ENCODE measurements around the gene ZNRF1. TPM values are rescaled to one million over a fixed set of nuclear protein-coding genes. Genes with fewer than 3 reads are reported as not detected.

ZNRF1 gene
- total RNA-seq, 3 donors from 2014 or later: 29.9 to 42.7 (median 39.3) TPM

DNA sequence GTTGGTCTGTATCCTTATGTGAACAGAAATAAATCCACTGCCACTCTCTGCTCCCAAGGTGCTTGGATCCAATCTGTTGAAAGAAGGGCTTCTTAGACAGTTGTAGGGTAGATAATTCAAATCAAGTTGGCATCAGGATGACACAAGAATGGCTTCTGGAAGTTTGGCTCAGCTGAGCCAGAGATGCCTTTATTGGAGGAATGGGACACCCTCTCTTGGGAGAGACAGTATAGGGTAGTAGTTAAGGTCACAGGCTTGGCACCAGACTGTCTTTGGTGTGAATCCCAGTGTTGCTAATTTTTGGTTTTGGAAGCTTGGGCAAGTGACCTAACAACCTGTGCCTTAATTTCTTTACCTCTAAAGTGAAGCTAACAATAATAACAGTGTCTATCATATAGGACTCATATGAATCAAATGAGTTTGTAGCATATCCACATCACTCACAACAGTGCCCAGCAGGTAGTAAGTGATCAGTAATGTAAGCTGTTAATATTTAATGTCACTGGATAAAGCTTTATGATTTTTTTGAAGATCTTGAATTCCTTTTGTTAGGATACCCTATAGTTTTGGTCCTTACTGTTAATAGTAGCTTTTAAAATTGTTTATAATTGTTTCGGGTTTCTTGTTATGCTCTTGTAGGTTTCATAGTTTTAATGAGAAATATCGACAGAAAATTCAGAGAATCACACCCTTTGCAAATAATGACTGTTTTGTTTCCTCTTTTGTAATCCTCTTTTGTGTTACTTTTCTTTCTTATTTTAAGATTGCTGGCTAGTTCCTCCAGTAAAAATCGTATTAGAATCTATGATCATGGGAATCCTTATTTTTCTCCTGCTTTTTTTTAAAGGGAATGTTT is 19.1 kb downstream of the ZNRF1 start:
- ATAC-seq (no peak), DNase-seq (no peak)
- H3K9me3 ChIP-seq: peaks cover 12% of the 10 kb centered on the region
- TF ChIP-seq, protein P1, sequence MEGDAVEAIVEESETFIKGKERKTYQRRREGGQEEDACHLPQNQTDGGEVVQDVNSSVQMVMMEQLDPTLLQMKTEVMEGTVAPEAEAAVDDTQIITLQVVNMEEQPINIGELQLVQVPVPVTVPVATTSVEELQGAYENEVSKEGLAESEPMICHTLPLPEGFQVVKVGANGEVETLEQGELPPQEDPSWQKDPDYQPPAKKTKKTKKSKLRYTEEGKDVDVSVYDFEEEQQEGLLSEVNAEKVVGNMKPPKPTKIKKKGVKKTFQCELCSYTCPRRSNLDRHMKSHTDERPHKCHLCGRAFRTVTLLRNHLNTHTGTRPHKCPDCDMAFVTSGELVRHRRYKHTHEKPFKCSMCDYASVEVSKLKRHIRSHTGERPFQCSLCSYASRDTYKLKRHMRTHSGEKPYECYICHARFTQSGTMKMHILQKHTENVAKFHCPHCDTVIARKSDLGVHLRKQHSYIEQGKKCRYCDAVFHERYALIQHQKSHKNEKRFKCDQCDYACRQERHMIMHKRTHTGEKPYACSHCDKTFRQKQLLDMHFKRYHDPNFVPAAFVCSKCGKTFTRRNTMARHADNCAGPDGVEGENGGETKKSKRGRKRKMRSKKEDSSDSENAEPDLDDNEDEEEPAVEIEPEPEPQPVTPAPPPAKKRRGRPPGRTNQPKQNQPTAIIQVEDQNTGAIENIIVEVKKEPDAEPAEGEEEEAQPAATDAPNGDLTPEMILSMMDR (IDR thresholded peaks at IDR 0.05): no peak
- intact Hi-C loops (cut with DNase I, micrococcal nuclease): no loop called here
- H3K4me3 ChIP-seq: no peak overlapping the region
- H3K36me3 ChIP-seq (ENCODE audit: low read depth): no peaks in the 10 kb centered on the region
- no peaks in the 10 kb centered on the region for H3K4me1 ChIP-seq (ENCODE audit: low read depth)

DNA sequence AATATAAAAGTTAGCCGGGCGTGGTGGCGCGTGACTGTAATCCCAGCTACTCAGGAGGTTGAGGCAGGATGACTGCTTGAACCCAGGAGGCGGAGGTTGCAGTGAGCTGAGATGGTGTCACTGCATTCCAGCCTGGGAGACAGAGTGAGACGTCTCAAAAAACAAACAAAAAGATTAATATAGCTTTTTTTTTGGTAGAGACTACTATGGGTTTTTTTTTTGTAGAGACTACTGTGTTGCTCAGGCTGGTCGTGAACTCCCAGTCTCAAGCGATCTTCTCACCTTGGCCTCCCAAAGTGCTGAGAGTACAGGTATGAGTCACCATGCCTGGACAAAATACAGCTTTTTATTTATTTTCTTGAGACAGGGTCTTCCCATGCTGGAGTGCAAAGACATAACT is 20.2 kb downstream of the ZNRF1 start:
- TF ChIP-seq, protein P1 (IDR thresholded peaks at IDR 0.05): no peak
- DNase-seq (no peak), ATAC-seq (no peak)
- no peaks in the 10 kb centered on the region for H3K4me1 ChIP-seq (ENCODE audit: low read depth)
- peaks cover 12% of the 10 kb centered on the region for H3K9me3 ChIP-seq
- intact Hi-C loops (cut with DNase I, micrococcal nuclease): no loop called here
- H3K4me3 ChIP-seq: no peak overlapping the region
- no peaks in the 10 kb centered on the region for H3K36me3 ChIP-seq (ENCODE audit: low read depth)

DNA sequence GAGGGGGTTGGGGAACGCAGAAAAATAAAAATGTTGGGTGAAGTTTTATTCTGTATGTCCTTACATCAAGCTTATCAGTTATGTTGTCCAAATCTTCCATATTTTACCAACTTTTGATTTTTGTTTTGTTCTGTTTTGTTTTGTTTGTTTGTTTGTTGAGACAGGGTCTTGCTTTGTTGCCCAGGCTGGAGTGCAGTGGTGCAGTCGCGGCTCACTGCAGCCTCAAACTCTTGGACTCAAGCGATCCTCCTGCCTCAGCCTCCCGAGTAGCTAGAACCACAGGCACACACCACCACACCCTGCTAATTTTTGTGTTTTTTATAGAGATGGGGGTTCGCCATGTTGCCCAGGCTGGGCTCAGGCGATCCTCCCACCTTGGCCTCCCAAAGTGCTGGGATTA is 20.8 kb downstream of the ZNRF1 start:
- intact Hi-C loops (cut with DNase I, micrococcal nuclease): no loop called here
- H3K36me3 ChIP-seq (ENCODE audit: low read depth): no peaks in the 10 kb centered on the region
- H3K9me3 ChIP-seq: peaks cover 12% of the 10 kb centered on the region
- DNase-seq (no peak), ATAC-seq (no peak)
- H3K4me1 ChIP-seq (ENCODE audit: low read depth): no peaks in the 10 kb centered on the region
- H3K4me3 ChIP-seq: no peak overlapping the region
- TF ChIP-seq, protein P1 (IDR thresholded peaks at IDR 0.05): no peak

DNA sequence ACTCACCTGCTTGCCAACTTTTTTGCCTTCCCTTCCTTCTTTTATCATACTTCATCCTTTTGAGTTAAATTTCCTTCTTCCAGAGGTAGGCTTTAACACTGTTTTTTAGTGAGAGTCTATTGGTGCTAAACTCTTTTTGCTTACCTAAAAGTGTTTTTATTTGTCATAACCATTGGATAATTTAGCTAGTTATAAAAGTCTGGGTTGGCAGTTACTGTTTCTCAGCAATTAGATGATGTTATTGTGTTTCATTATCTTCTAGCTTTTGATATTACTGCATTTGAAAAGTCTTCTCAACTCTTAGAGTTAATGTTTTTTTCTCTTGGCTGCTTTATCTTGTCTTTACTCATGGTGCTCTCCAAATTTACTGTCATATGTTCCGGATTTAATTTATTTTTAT is 22.6 kb downstream of the ZNRF1 start:
- ATAC-seq: no peak
- no peaks in the 10 kb centered on the region for H3K36me3 ChIP-seq (ENCODE audit: low read depth)
- intact Hi-C loops (cut with DNase I, micrococcal nuclease): no loop called here
- H3K4me3 ChIP-seq: no peak overlapping the region
- H3K4me1 ChIP-seq (ENCODE audit: low read depth): no peaks in the 10 kb centered on the region
- no peak for DNase-seq
- TF ChIP-seq, protein P1 (IDR thresholded peaks at IDR 0.05): no peak
- H3K9me3 ChIP-seq: peaks cover 12% of the 10 kb centered on the region

DNA sequence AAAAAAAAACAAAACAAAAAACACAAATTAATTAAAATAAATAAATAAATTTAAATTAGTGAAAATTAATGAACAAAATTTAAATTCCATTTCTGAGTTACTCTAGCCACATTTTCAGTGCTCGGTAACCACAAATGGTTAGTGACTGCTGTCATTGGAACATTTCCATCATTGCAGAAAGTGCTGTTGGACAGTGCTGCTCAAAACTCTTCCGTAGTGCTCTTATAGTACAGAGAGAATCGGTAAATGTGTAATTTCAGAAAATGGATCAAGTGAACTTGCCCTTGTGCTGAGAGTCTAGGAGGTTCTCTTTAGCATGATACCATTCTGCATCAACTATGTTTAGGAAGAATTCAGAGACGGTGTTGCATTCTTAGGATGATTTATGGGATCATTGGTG is 23.7 kb downstream of the ZNRF1 start:
- DNase-seq: no peak
- intact Hi-C loops (cut with DNase I, micrococcal nuclease): no loop called here
- Histone ChIP-seq H3K4me1 (ENCODE audit: low read depth) (no peaks in the 10 kb centered on the region), H3K4me3 (no peak overlapping the region), H3K36me3 (ENCODE audit: low read depth) (no peaks in the 10 kb centered on the region), H3K9me3 (peaks cover 12% of the 10 kb centered on the region)
- TF ChIP-seq, protein P1 (IDR thresholded peaks at IDR 0.05): no peak
- no peak for ATAC-seq
